Measurements from ENCODE around the gene LPAR4. TPM values are rescaled to one million over a fixed set of nuclear protein-coding genes. Genes with fewer than 3 reads are reported as not detected.
"Not testable (repeated sequence)": the region's sequence is repeated elsewhere in the genome, so short reads cannot be mapped to it uniquely, and the experiment has no call there.

Gene LPAR4
- total and polyA plus RNA-seq, 8 donors: 0.21 to 10.2 (median 5.2) TPM

DNA sequence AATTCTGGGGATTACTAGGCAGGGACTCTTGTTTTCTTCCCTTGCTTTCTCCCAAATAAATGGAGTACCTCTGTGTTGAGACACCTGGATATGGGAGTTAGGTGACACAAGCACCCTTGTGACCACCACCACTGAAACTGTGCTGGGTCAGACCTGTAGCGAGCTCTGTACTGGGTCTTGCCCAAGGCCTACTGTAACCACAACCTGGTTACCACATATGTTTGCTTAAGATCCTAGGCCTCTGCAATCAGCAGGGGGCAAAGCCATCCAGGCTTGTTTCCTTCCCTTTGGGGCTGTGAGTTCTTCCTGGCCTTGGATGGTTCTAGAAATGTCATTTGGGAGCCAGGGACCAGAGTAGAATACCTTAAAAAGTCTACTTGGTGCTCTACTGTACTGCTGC lies 49.4 kb downstream of the LPAR4 start:
- intact Hi-C loops (cut with DNase I): no loop called here
- H3K27me3 ChIP-seq: no peaks in the 10 kb centered on the region
- H3K4me1 ChIP-seq: no peaks in the 10 kb centered on the region
- DNase-seq (no peak), ATAC-seq (no peak)
- no peaks in the 10 kb centered on the region for H3K36me3 ChIP-seq
- no peaks in the 10 kb centered on the region for H3K9me3 ChIP-seq
- H3K4me3 ChIP-seq: no peak overlapping the region
- TF ChIP-seq, protein P1, sequence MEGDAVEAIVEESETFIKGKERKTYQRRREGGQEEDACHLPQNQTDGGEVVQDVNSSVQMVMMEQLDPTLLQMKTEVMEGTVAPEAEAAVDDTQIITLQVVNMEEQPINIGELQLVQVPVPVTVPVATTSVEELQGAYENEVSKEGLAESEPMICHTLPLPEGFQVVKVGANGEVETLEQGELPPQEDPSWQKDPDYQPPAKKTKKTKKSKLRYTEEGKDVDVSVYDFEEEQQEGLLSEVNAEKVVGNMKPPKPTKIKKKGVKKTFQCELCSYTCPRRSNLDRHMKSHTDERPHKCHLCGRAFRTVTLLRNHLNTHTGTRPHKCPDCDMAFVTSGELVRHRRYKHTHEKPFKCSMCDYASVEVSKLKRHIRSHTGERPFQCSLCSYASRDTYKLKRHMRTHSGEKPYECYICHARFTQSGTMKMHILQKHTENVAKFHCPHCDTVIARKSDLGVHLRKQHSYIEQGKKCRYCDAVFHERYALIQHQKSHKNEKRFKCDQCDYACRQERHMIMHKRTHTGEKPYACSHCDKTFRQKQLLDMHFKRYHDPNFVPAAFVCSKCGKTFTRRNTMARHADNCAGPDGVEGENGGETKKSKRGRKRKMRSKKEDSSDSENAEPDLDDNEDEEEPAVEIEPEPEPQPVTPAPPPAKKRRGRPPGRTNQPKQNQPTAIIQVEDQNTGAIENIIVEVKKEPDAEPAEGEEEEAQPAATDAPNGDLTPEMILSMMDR (IDR thresholded peaks at IDR 0.05): no peak
- no peak overlapping the region for H3K27ac ChIP-seq

DNA sequence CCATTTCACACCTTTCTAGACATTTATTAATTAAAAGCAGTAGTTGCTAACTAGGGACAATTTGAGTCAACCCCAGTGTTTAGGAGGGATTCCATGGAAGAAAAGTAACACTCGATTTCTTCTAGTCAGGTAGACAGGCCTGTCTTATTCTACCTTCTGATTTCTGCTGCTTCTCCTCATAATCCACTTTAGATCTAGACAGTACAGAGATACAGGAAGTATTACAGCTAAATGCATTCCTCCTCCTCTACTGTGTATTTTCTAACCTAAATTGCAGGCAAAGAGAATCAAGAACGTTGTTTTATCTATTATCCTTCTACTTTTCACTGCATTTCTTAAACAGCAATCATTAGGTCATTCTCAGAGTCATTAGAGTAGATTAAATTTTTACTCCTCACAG lies 52.6 kb downstream of the LPAR4 start:
- intact Hi-C loops (cut with DNase I): no loop called here
- ATAC-seq: no peak
- Histone ChIP-seq H3K9me3 (no peaks in the 10 kb centered on the region), H3K4me1 (no peaks in the 10 kb centered on the region), H3K36me3 (no peaks in the 10 kb centered on the region), H3K27ac (no peak overlapping the region), H3K27me3 (no peaks in the 10 kb centered on the region), H3K4me3 (no peak overlapping the region)
- TF ChIP-seq, protein P1 (IDR thresholded peaks at IDR 0.05): no peak
- no peak for DNase-seq

DNA sequence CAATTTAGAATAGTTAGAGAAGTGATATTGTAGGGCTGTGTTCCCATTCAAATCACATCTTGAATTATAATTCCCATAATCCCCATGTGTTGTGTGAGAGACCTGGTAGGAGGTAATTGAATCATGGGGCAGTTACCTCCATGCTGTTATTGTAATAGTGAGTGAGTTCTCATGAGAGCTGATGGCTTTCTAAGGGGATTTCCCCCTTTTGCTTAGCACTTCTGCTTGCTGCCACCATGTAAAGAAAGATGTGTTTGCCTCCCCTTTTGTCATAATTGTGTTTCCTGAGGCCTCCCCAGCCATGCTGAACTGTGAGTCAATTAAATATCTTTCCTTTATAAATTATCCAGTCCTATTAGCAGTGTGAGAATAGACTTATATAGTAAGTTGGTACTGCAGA lies 53.2 kb downstream of the LPAR4 start:
- H3K27ac ChIP-seq: no peak overlapping the region
- no peaks in the 10 kb centered on the region for H3K36me3 ChIP-seq
- DNase-seq: no peak
- H3K27me3 ChIP-seq: no peaks in the 10 kb centered on the region
- H3K4me3 ChIP-seq: no peak overlapping the region
- TF ChIP-seq, protein P1 (IDR thresholded peaks at IDR 0.05): no peak
- no peaks in the 10 kb centered on the region for H3K4me1 ChIP-seq
- intact Hi-C loops (cut with DNase I): no loop called here
- no peaks in the 10 kb centered on the region for H3K9me3 ChIP-seq
- ATAC-seq: no peak

DNA sequence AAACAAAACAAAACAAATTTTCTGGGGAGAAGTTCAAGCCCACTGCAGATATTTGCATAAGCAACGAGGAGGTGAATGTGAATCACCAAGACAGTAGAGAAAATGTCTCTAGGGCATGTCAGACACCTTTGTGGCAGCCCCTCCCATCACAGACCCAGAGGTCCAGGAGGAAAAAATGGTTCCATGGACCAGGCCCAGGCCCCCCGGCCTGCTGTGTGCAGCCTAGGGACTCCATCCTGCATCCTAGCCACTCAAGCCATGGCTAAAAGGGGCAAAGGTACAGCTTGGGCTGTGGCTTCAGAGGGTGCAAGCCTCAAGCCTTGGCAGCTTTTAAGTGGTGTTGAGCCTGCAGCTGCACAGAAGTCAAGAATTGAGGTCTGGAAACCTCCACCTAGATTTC lies 54.0 kb downstream of the LPAR4 start:
- H3K27me3 ChIP-seq: no peaks in the 10 kb centered on the region
- H3K36me3 ChIP-seq: no peaks in the 10 kb centered on the region
- H3K27ac ChIP-seq: no peak overlapping the region
- DNase-seq: no peak
- no peak for ATAC-seq
- intact Hi-C loops (cut with DNase I): no loop called here
- no peaks in the 10 kb centered on the region for H3K9me3 ChIP-seq
- TF ChIP-seq, protein P1 (IDR thresholded peaks at IDR 0.05): no peak
- H3K4me3 ChIP-seq: no peak overlapping the region
- H3K4me1 ChIP-seq: no peaks in the 10 kb centered on the region

DNA sequence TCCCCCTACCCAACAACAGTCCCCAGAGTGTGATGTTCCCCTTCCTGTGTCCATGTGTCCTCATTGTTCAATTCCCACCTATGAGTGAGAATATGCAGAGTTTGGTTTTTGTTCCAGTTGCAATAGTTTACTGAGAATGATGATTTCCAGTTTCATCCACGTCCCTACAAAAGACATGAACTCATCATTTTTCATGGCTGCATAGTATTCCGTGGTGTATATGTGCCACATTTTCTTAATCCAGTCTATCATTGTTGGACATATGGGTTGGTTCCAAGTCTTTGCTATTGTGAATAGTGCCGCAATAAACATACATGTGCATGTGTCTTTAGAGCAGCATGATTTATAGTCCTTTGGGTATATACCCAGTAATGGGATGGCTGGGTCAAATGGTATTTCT lies 55.0 kb downstream of the LPAR4 start:
- H3K27me3 ChIP-seq; ATAC-seq; H3K36me3 ChIP-seq; H3K9me3 ChIP-seq; H3K4me1 ChIP-seq; intact Hi-C loops (cut with DNase I); DNase-seq; H3K4me3 ChIP-seq; H3K27ac ChIP-seq: not testable (repeated sequence)

Other genes starting within 250 kb of the LPAR4 start
- not detected for gene RTL3, start 88.4 kb upstream of the LPAR4 start, total RNA-seq
- gene RTL3, start 88.4 kb upstream of the LPAR4 start, polyA plus RNA-seq (ENCODE audit: insufficient read length in 6 of 6): under 1 TPM in 1 of 6 donors, not detected in 5; 0.04 TPM
- 1 to 10 TPM in 1 of 2 donors, under 1 TPM in 1; 0.73 to 1.4 TPM for gene P2RY10, start 197.7 kb downstream of the LPAR4 start, total RNA-seq
- under 1 TPM; 0.23 to 0.48 (median 0.35) TPM for gene P2RY10, start 197.7 kb downstream of the LPAR4 start, polyA plus RNA-seq (ENCODE audit: insufficient read length in 6 of 6)

Data from left lung (tissue), 10 donors.